ENCODE data around the gene KRTAP10-3.

The KRTAP10-3 gene

GRCh38 chr21:44516342-44516741, 42.3 kb downstream of the KRTAP10-3 start:
- H3K27me3 ChIP-seq (ENCODE audit: low read length) = no peaks in the 10 kb centered on the region
- H3K9ac ChIP-seq (ENCODE audit: low read length) = no peak overlapping the region
- H2AFZ ChIP-seq (ENCODE audit: low read depth, low read length, severe bottlenecking) = no peak overlapping the region
- H3K27ac ChIP-seq (ENCODE audit: low read depth, low read length) = no peak overlapping the region
- no peaks in the 10 kb centered on the region for H3K9me2 ChIP-seq (replicated peaks; ENCODE audit: insufficient read depth, low read length)
- no peak for TF ChIP-seq CTCF (IDR thresholded peaks at IDR 0.05; ENCODE audit: insufficient read depth, low read length, poor library complexity, severe bottlenecking)
- no peak for TF ChIP-seq EZH2phosphoT487 (conservative IDR thresholded peaks at IDR 0.05; ENCODE audit: low read length)
- no peaks in the 10 kb centered on the region for H3K79me2 ChIP-seq (ENCODE audit: insufficient read depth, low read length)
- H3K4me3 ChIP-seq (ENCODE audit: insufficient read depth, low read length, poor library complexity, severe bottlenecking) = no peak overlapping the region
- H4K20me1 ChIP-seq (ENCODE audit: low read depth, low read length) = no peaks in the 10 kb centered on the region
- H3K9me3 ChIP-seq (ENCODE audit: insufficient read depth, low read length) = no peaks in the 10 kb centered on the region
- H3K36me3 ChIP-seq (ENCODE audit: low read length) = no peaks in the 10 kb centered on the region
- no peaks in the 10 kb centered on the region for H3F3A ChIP-seq (ENCODE audit: insufficient read depth)
- H3K4me2 ChIP-seq (ENCODE audit: low read depth, low read length, poor library complexity, severe bottlenecking) = no peak overlapping the region

- Histone ChIP-seq H3K4me2 (ENCODE audit: low read depth, low read length, poor library complexity, severe bottlenecking) (no peak overlapping the region), H3K36me3 (ENCODE audit: low read length) (no peaks in the 10 kb centered on the region), H2AFZ (ENCODE audit: low read depth, low read length, severe bottlenecking) (no peak overlapping the region), H3K9me2 (replicated peaks; ENCODE audit: insufficient read depth, low read length) (no peaks in the 10 kb centered on the region), H3K4me3 (ENCODE audit: insufficient read depth, low read length, poor library complexity, severe bottlenecking) (no peak overlapping the region), H3K27ac (ENCODE audit: low read depth, low read length) (no peak overlapping the region), H3K9ac (ENCODE audit: low read length) (no peak overlapping the region), H4K20me1 (ENCODE audit: low read depth, low read length) (no peaks in the 10 kb centered on the region), H3K27me3 (ENCODE audit: low read length) (no peaks in the 10 kb centered on the region), H3K79me2 (ENCODE audit: insufficient read depth, low read length) (no peaks in the 10 kb centered on the region), H3K9me3 (ENCODE audit: insufficient read depth, low read length) (no peaks in the 10 kb centered on the region), H3F3A (ENCODE audit: insufficient read depth) (no peaks in the 10 kb centered on the region)
- TF ChIP-seq EZH2phosphoT487 (conservative IDR thresholded peaks at IDR 0.05; ENCODE audit: low read length) = no peak
- no peak for TF ChIP-seq CTCF (IDR thresholded peaks at IDR 0.05; ENCODE audit: insufficient read depth, low read length, poor library complexity, severe bottlenecking)
Observed at GRCh38 chr21:44515359-44516165, 43.0 kb downstream of the KRTAP10-3 start.

GRCh38 chr21:44514746-44515358, 43.7 kb downstream of the KRTAP10-3 start:
- H3F3A ChIP-seq (ENCODE audit: insufficient read depth) = no peaks in the 10 kb centered on the region
- H3K4me2 ChIP-seq (ENCODE audit: low read depth, low read length, poor library complexity, severe bottlenecking) = no peak overlapping the region
- H3K27me3 ChIP-seq (ENCODE audit: low read length) = no peaks in the 10 kb centered on the region
- H3K9me3 ChIP-seq (ENCODE audit: insufficient read depth, low read length) = no peaks in the 10 kb centered on the region
- H3K4me3 ChIP-seq (ENCODE audit: insufficient read depth, low read length, poor library complexity, severe bottlenecking) = no peak overlapping the region
- H3K9ac ChIP-seq (ENCODE audit: low read length) = no peak overlapping the region
- H3K79me2 ChIP-seq (ENCODE audit: insufficient read depth, low read length) = no peaks in the 10 kb centered on the region
- H2AFZ ChIP-seq (ENCODE audit: low read depth, low read length, severe bottlenecking) = no peak overlapping the region
- no peaks in the 10 kb centered on the region for H3K9me2 ChIP-seq (replicated peaks; ENCODE audit: insufficient read depth, low read length)
- H3K36me3 ChIP-seq (ENCODE audit: low read length) = no peaks in the 10 kb centered on the region
- H3K27ac ChIP-seq (ENCODE audit: low read depth, low read length) = no peak overlapping the region
- TF ChIP-seq EZH2phosphoT487 (conservative IDR thresholded peaks at IDR 0.05; ENCODE audit: low read length) = no peak
- no peak for TF ChIP-seq CTCF (IDR thresholded peaks at IDR 0.05; ENCODE audit: insufficient read depth, low read length, poor library complexity, severe bottlenecking)
- no peaks in the 10 kb centered on the region for H4K20me1 ChIP-seq (ENCODE audit: low read depth, low read length)
